Measurements from ENCODE around the gene TMEM126B.

DNA sequence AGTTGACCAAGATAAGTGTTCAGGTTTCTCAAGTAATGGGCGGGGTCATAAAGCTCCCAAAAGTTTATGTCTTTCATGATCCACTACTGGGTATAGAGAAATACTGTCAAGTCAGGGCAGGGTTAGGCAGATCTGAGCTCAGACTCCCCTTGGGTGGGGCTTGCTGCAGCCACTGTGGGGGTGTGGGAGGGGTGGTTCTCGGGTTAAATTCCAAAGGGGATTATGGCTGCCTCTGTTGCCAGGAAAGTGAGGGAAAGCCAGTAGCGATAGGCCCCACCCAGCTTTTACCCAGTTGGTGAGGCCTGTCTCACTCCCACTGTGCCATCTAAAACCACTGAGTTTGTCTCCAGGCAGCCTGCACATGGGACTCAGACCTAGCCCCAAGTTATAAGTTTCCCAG, 39.0 kb upstream of the TMEM126B start:
- TF ChIP-seq SP1 (IDR thresholded peaks at IDR 0.05) = no peak
- TF ChIP-seq FOXK2 (IDR thresholded peaks at IDR 0.05) = no peak
- no peak for TF ChIP-seq ELF4 (IDR thresholded peaks at IDR 0.05)
- TF ChIP-seq SUZ12 (IDR thresholded peaks at IDR 0.05) = no peak
- TF ChIP-seq TARDBP (IDR thresholded peaks at IDR 0.05) = no peak
- no peak for TF ChIP-seq FOXA1 (IDR thresholded peaks at IDR 0.05)
- no peak for TF ChIP-seq ZNF384 (IDR thresholded peaks at IDR 0.05)
- TF ChIP-seq L3MBTL2 (conservative IDR thresholded peaks at IDR 0.05) = no peak

Data from HEK293T (cell line).